ENCODE results near the gene TMC5. TPM values are rescaled to one million over a fixed set of nuclear protein-coding genes. Genes with fewer than 3 reads are reported as not detected.

TMC5 gene
- total RNA-seq, 2 experiments from 2014 or later = not detected

- Mint-ChIP-seq H3K9me3 (peaks cover 1% of the 10 kb centered on the region), H3K36me3 (peaks cover 1% of the 10 kb centered on the region), H3K4me3 (no peak overlapping the region), H3K4me1 (peaks cover 1% of the 10 kb centered on the region), H3K27ac (no peak overlapping the region), H3K27me3 (peaks cover 7% of the 10 kb centered on the region)
- ATAC-seq (ENCODE audit: low read depth) (no peak), DNase-seq (no peak)
- POLR2A ChIA-PET = no interaction called here
These were observed 68.4 kb downstream of the TMC5 start for GRCh38 chr16:19486051-19486450.

DNA sequence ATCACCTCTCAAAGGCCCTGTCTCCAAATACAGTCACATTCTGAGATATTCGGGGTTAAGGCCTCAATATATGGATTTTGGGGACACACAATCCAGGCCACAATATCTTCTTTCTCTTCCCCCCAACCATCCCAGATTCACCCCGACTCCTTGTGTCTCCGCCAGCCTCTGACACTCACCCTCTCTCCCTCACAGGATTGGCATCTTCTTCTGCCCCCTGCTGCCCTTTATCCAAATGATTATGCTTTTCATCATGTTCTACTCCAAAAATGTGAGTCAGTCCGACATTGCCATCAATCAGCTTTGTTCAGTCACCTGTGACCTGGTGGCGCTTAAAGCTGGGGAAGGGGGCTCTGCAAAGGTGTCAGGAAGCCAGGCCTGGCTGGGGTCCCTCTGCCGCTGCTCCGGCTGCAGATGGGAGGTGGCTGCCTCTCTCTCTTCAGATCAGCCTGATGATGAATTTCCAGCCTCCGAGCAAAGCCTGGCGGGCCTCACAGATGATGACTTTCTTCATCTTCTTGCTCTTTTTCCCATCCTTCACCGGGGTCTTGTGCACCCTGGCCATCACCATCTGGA is 69.2 kb downstream of the TMC5 start:
- DNase-seq = no peak
- H3K36me3 Mint-ChIP-seq = peaks cover 1% of the 10 kb centered on the region
- H3K4me3 Mint-ChIP-seq = no peak overlapping the region
- H3K9me3 Mint-ChIP-seq = peaks cover 1% of the 10 kb centered on the region
- H3K27ac Mint-ChIP-seq = no peak overlapping the region
- H3K27me3 Mint-ChIP-seq = peaks cover 7% of the 10 kb centered on the region
- POLR2A ChIA-PET = no interaction called here
- ATAC-seq (ENCODE audit: low read depth) = no peak
- peaks cover 1% of the 10 kb centered on the region for H3K4me1 Mint-ChIP-seq

GRCh38 chr16:19488213-19488640 is 70.5 kb downstream of the TMC5 start:
- DNase-seq = no peak
- Mint-ChIP-seq H3K9me3 (peaks cover 1% of the 10 kb centered on the region), H3K4me3 (no peak overlapping the region), H3K27me3 (peaks cover 7% of the 10 kb centered on the region), H3K36me3 (peaks cover 1% of the 10 kb centered on the region), H3K4me1 (peaks cover 1% of the 10 kb centered on the region), H3K27ac (no peak overlapping the region)
- POLR2A ChIA-PET = no interaction called here
- ATAC-seq (ENCODE audit: low read depth) = no peak

GRCh38 chr16:19490619-19491018 is 72.9 kb downstream of the TMC5 start:
- POLR2A ChIA-PET = interaction anchor here (0.7 kb wide), 1 partner anchor 13 kb away, joined by 3 read pairs; no protein-coding TSS in a partner anchor
- H3K9me3 Mint-ChIP-seq = peaks cover 1% of the 10 kb centered on the region
- ATAC-seq (ENCODE audit: low read depth) (no peak), DNase-seq (no peak)
- no peak overlapping the region for H3K4me3 Mint-ChIP-seq
- H3K4me1 Mint-ChIP-seq = peaks cover 13% of the 10 kb centered on the region
- peaks cover 9% of the 10 kb centered on the region for H3K27me3 Mint-ChIP-seq
- no peak overlapping the region for H3K27ac Mint-ChIP-seq
- H3K36me3 Mint-ChIP-seq = peaks cover 1% of the 10 kb centered on the region

DNA sequence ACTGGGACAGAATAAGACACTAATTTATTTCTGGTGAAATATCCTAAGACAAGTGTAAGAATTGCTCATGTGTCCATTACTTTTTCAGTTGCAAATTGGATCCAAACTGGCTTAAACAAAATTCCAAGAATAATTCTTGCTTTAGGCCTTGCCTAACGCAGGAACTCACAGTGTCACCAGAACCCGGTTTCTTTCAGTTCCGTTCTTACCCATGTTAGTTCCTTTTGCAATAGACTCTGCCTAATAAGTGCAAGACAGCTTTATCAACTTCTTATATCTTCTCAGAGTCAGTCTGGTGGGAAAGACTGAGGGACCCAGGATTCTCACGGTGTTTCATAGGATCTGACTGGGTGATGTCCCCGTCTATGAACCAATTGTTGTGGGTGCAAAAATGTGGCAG is 79.5 kb downstream of the TMC5 start:
- peaks cover 3% of the 10 kb centered on the region for H3K36me3 Mint-ChIP-seq
- POLR2A ChIA-PET = no interaction called here
- DNase-seq (no peak), ATAC-seq (ENCODE audit: low read depth) (no peak)
- H3K4me1 Mint-ChIP-seq = peaks cover 11% of the 10 kb centered on the region
- no peaks in the 10 kb centered on the region for H3K9me3 Mint-ChIP-seq
- peaks cover 2% of the 10 kb centered on the region for H3K27me3 Mint-ChIP-seq
- no peak overlapping the region for H3K27ac Mint-ChIP-seq
- no peak overlapping the region for H3K4me3 Mint-ChIP-seq

DNA sequence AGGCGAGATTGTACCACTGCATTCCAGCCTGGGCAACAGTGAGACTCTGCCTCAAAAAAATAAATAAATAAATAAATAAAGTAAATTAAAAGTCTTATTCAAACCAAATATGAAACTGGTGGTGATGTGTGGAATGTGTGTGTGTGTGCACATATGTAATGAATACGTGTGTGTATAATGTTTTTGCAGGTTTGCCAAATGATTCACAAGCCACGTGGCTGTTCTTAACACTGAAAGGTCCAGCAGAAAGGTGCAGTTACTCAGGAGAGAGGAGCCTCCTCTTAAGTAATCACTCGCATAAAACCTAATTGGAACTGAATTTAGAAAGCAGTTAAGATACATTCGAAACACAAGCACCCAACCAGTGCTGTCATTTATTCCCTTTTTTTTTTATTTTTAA is 81.3 kb downstream of the TMC5 start:
- H3K9me3 Mint-ChIP-seq = no peaks in the 10 kb centered on the region

GRCh38 chr16:19499481-19499880 is 81.8 kb downstream of the TMC5 start:
- H3K27ac Mint-ChIP-seq = no peak overlapping the region
- H3K4me3 Mint-ChIP-seq = no peak overlapping the region
- peaks cover 4% of the 10 kb centered on the region for H3K4me1 Mint-ChIP-seq
- no peaks in the 10 kb centered on the region for H3K27me3 Mint-ChIP-seq
- no peak for DNase-seq
- no peak for ATAC-seq (ENCODE audit: low read depth)
- no peaks in the 10 kb centered on the region for H3K9me3 Mint-ChIP-seq
- POLR2A ChIA-PET = no interaction called here
- peaks cover 15% of the 10 kb centered on the region for H3K36me3 Mint-ChIP-seq

More for the DNA sequence above, 81.3 kb downstream of the TMC5 start:
- POLR2A ChIA-PET = no interaction called here
- no peaks in the 10 kb centered on the region for H3K27me3 Mint-ChIP-seq
- H3K4me3 Mint-ChIP-seq = no peak overlapping the region
- H3K27ac Mint-ChIP-seq = no peak overlapping the region
- peaks cover 12% of the 10 kb centered on the region for H3K36me3 Mint-ChIP-seq
- ATAC-seq (ENCODE audit: low read depth) (no peak), DNase-seq (no peak)
- peaks cover 4% of the 10 kb centered on the region for H3K4me1 Mint-ChIP-seq

DNA sequence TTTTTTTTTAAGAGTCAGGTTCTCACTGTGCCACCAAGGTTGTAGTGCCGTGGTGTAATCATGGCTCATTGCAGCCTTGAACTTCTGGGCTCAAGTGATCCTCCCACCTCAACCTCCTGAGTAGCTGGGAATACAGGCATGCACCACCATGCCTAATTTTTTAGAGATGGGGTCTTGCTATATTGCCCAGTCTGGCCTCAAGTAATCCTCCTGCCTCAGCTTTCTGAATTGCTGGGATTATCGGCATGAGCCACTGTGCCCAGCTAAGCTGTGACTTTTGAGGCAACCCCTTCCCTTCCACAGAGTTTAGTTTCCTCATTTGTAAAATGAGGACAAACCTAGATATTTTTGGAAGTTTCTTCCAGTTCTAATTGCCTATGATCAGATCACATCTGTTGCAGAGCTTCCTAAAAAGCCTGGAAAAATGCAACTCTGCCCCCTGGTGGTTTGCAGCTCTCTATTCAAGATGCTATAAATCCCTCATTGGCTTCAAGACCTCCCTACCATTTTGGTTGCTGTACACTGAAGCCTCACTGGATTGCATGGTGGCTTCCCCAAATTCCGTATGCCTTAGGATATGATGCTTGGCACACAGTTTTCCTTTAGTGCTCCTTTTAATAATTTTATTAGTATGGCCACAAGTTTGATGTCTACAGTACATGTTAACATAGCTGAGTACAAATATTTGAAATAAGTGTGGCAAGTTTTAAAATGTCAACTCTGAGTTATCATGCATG is 84.9 kb downstream of the TMC5 start:
- Mint-ChIP-seq H3K27me3 (no peaks in the 10 kb centered on the region), H3K4me1 (peaks cover 7% of the 10 kb centered on the region), H3K4me3 (no peak overlapping the region), H3K27ac (no peak overlapping the region), H3K36me3 (peaks cover 19% of the 10 kb centered on the region), H3K9me3 (no peaks in the 10 kb centered on the region)
- DNase-seq (peak; percentile 42), ATAC-seq (ENCODE audit: low read depth) (peak; percentile 66)
- POLR2A ChIA-PET = interaction anchor here (0.7 to 1.3 kb wide), 2 partner anchors 119 to 185 kb away, joined by 3 to 4 read pairs; no protein-coding TSS in a partner anchor

- peaks cover 19% of the 10 kb centered on the region for H3K36me3 Mint-ChIP-seq
- ATAC-seq (ENCODE audit: low read depth) = no peak
- H3K4me3 Mint-ChIP-seq = no peak overlapping the region
- H3K9me3 Mint-ChIP-seq = no peaks in the 10 kb centered on the region
- no peak overlapping the region for H3K27ac Mint-ChIP-seq
- peaks cover 7% of the 10 kb centered on the region for H3K4me1 Mint-ChIP-seq
- no peak for DNase-seq
- POLR2A ChIA-PET = interaction anchor here (1.3 kb wide), 1 partner anchor 120 kb away, joined by 4 read pairs; no protein-coding TSS in a partner anchor
- H3K27me3 Mint-ChIP-seq = no peaks in the 10 kb centered on the region
These were observed 85.9 kb downstream of the TMC5 start for GRCh38 chr16:19503461-19504075.

DNA sequence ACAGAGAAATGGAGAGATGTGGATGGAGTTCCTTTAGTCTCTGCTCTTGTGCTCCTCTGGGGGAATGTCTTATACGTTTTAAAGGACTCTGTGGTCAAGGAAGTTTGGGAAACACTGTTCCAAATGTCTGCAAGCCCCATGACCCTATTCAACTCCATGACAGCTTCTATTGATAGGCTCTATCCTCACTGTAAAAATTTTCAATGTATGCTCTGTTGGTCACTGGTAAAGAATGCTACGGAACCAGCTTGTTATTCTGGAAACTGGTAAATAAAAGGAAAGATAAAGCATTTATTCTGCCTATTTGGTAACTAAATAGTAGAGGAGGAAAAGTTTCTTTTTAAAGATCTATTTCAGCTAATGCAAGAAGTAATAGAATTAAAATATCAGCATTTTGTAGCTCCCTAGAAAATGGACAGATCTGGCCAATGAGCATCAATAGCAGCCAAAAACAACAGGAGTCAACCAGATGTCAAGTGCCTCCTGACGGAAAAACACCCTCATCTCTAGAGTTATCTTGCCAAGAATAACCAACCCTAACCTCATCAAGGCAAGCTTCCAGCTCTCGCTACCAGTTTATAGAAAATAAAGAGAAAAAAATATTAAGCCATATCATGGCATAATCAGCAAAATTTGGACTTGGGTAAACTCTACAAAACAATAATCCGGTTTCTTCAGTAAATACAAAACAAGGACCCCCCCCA is 88.1 kb downstream of the TMC5 start:
- Mint-ChIP-seq H3K4me1 (peaks cover 7% of the 10 kb centered on the region), H3K27me3 (no peaks in the 10 kb centered on the region), H3K27ac (no peak overlapping the region), H3K9me3 (no peaks in the 10 kb centered on the region), H3K36me3 (peaks cover 18% of the 10 kb centered on the region), H3K4me3 (no peak overlapping the region)
- DNase-seq = no peak
- POLR2A ChIA-PET = interaction anchor here (1.2 to 1.4 kb wide), 2 partner anchors 15 to 18 kb away, joined by 3 to 4 read pairs; partner anchors contain the start of gene CCP110
- ATAC-seq (ENCODE audit: low read depth) = no peak

- POLR2A ChIA-PET = no interaction called here
- no peaks in the 10 kb centered on the region for H3K9me3 Mint-ChIP-seq
- no peaks in the 10 kb centered on the region for H3K27me3 Mint-ChIP-seq
- peaks cover 22% of the 10 kb centered on the region for H3K36me3 Mint-ChIP-seq
- no peak for ATAC-seq (ENCODE audit: low read depth)
- no peak for DNase-seq
- peaks cover 7% of the 10 kb centered on the region for H3K4me1 Mint-ChIP-seq
- H3K4me3 Mint-ChIP-seq = no peak overlapping the region
- no peak overlapping the region for H3K27ac Mint-ChIP-seq
These were observed 89.3 kb downstream of the TMC5 start for GRCh38 chr16:19506965-19507364.

DNA sequence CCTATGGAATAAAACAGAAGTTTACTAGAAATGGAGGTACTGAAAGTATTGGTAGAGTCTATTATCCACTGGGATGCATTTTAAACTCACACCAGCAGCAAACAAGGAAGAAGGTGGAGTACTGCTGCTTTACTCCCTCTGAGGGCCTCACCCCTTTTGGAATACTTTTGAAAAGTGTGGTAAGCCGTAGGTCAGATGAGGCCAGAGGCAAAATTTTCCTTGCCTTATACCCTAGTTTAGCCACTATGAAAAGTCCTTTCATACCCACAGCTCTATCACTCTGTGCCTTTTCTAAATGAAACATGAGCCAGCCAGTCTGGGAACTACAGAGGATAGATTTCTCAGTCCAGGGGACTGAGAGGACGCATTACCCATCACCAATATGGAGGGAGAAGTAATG is 90.2 kb downstream of the TMC5 start:
- POLR2A ChIA-PET = interaction anchor here (1.8 kb wide), 1 partner anchor 16 kb away, joined by 10 read pairs; the partner anchor contains the start of gene CCP110
- Mint-ChIP-seq H3K27me3 (no peaks in the 10 kb centered on the region), H3K4me1 (peaks cover 7% of the 10 kb centered on the region), H3K9me3 (no peaks in the 10 kb centered on the region), H3K27ac (no peak overlapping the region), H3K4me3 (no peak overlapping the region), H3K36me3 (peaks cover 25% of the 10 kb centered on the region)
- DNase-seq (no peak), ATAC-seq (ENCODE audit: low read depth) (no peak)

- POLR2A ChIA-PET = no interaction called here
- peaks cover 6% of the 10 kb centered on the region for H3K4me1 Mint-ChIP-seq
- ATAC-seq (ENCODE audit: low read depth) = no peak
- H3K27ac Mint-ChIP-seq = no peak overlapping the region
- H3K4me3 Mint-ChIP-seq = no peak overlapping the region
- DNase-seq = no peak
- no peaks in the 10 kb centered on the region for H3K9me3 Mint-ChIP-seq
- peaks cover 34% of the 10 kb centered on the region for H3K36me3 Mint-ChIP-seq
- no peaks in the 10 kb centered on the region for H3K27me3 Mint-ChIP-seq
These were observed 94.6 kb downstream of the TMC5 start for GRCh38 chr16:19512297-19512696.
